Caco-2 (cell line): ENCODE measurements around the gene KLHL17. TPM values are rescaled to one million over a fixed set of nuclear protein-coding genes. Genes with fewer than 3 reads are reported as not detected.

Source experiments
- BruUV-seq: library from RNA; stranded (reverse); fragments of 400-500 nt; replicated peaks from 2 replicates; lab custom pipeline; 2021; lab: Mats Ljungman, UMichigan
- CTCF ChIA-PET: fragments of 300-600 bp; sonication (Branson Sonifier 250); formaldehyde crosslinking; loops from one replicate; lab custom pipeline; 2022; ENCODE audit warnings: antibody characterized with exemption; lab: Charles Lee
- POLR2A ChIA-PET: fragments of 300-600 bp; sonication (Branson Sonifier 250); formaldehyde crosslinking; loops from one replicate; lab custom pipeline; 2022; ENCODE audit warnings: antibody characterized with exemption; lab: Charles Lee
- DNase-seq, 2 experiments: peaks; one replicate each; pipeline versions ENCODE4 v3.0.0 to v3.0.0-alpha.2; 2020 to 2022
- H3K27me3 ChIP-seq: replicated peaks from 2 replicates; pipeline ENCODE4 v1.6.0; 2011; ENCODE audit warnings: low read length; ENCODE audit not compliant: control insufficient read depth, insufficient read depth
- H3K36me3 ChIP-seq: 2 replicates; pipeline ENCODE4 v1.5.1; 2011; ENCODE audit warnings: low read length; ENCODE audit not compliant: control insufficient read depth, insufficient read depth
- H3K4me1 ChIP-seq: fragments of 250-450 bp; sonication (Bioruptor Pico); 2 replicates; pipeline ENCODE4 v1.5.1; 2020; ENCODE audit warnings: mild to moderate bottlenecking
- H3K4me3 ChIP-seq: 2 replicates; pipeline ENCODE4 v1.5.1; 2011; ENCODE audit warnings: low read depth, mild to moderate bottlenecking, control low read depth, low read length
- H3K9me3 ChIP-seq: fragments of 250-450 bp; sonication (Bioruptor Pico); 2 replicates; pipeline ENCODE4 v1.5.1; 2020; ENCODE audit warnings: mild to moderate bottlenecking, moderate library complexity
- H3K27ac Mint-ChIP-seq: one replicate; pipeline ENCODE4 v1.8.0; 2022; ENCODE audit warnings: mixed read lengths; ENCODE audit not compliant: unreplicated experiment
- H3K27me3 Mint-ChIP-seq: one replicate; pipeline ENCODE4 v1.8.0; 2022; ENCODE audit warnings: mixed read lengths; ENCODE audit not compliant: insufficient read depth, unreplicated experiment
- H3K36me3 Mint-ChIP-seq: one replicate; pipeline ENCODE4 v1.8.0; 2022; ENCODE audit warnings: mild to moderate bottlenecking, mixed read lengths; ENCODE audit not compliant: insufficient read depth, unreplicated experiment
- H3K4me1 Mint-ChIP-seq: one replicate; pipeline ENCODE4 v1.8.0; 2022; ENCODE audit warnings: low read depth, mixed read lengths; ENCODE audit not compliant: unreplicated experiment
- H3K4me3 Mint-ChIP-seq: one replicate; pipeline ENCODE4 v1.8.0; 2022; ENCODE audit warnings: mild to moderate bottlenecking, moderate library complexity, mixed read lengths; ENCODE audit not compliant: unreplicated experiment
- H3K9me3 Mint-ChIP-seq: one replicate; pipeline ENCODE4 v1.8.0; 2022; ENCODE audit warnings: mixed read lengths; ENCODE audit not compliant: unreplicated experiment
- CTCF ChIP-seq, 2 experiments: fragments of 200-600 bp in 1 of 2; IDR thresholded peaks; 1 replicate in 1 of 2; 2 replicates in 1 of 2; pipeline versions ENCODE4 v1.5.1 to v1.8.0; 2011 to 2022; ENCODE audit warnings: antibody characterized with exemption in 1 of 2, control low read depth in 1 of 2, inconsistent platforms in 1 of 2, low read depth in 1 of 2, low read length in 1 of 2, mild to moderate bottlenecking in 1 of 2, moderate library complexity in 1 of 2; ENCODE audit not compliant: insufficient read depth in 1 of 2, severe bottlenecking in 1 of 2, unreplicated experiment in 1 of 2
- intact Hi-C: fragments of 100-400 bp; cut with micrococcal nuclease; formaldehyde crosslinking; loops from one replicate; pipeline ENCODE4 v1.10.0; 2022; ENCODE audit not compliant: unreplicated experiment
- total RNA-seq: library from RNA; stranded (reverse); gene quantifications from 2 replicates; pipeline ENCODE4 v1.2.3, GENCODE V29; 2022

Gene KLHL17
- total RNA-seq, 1 experiment from 2014 or later: 33.1 TPM

- Histone ChIP-seq H3K27me3 (peaks cover 6% of the 10 kb centered on the region; the same call in 1 of the 2 replicates), H3K4me1 (peaks cover 20% of the 10 kb centered on the region), H3K36me3 (no peaks in the 10 kb centered on the region), H3K4me3 (no peak overlapping the region), H3K9me3 (no peaks in the 10 kb centered on the region)
- POLR2A ChIA-PET: no interaction called here
- CTCF ChIA-PET: interaction anchor here (0.6 to 2.1 kb wide), 2 partner anchors 30 to 35 kb away, joined by 5 to 8 read pairs; no protein-coding TSS in a partner anchor
- peak overlapping the region; percentile 68 for H3K4me3 Mint-ChIP-seq
- peaks cover 6% of the 10 kb centered on the region for H3K4me1 Mint-ChIP-seq
- H3K36me3 Mint-ChIP-seq: peaks cover 16% of the 10 kb centered on the region
- intact Hi-C loops: loop anchor here (5.0 kb wide), 1 partner anchor 37 kb away; no protein-coding TSS in a partner anchor
- H3K27me3 Mint-ChIP-seq: peaks cover 6% of the 10 kb centered on the region
- no TSS peak for BruUV-seq
- H3K27ac Mint-ChIP-seq: no peak overlapping the region
- no peak for DNase-seq
- TF ChIP-seq CTCF (IDR thresholded peaks at IDR 0.05; ENCODE audit: insufficient read depth in 1 of 2, low read depth in 1 of 2, low read length in 1 of 2, severe bottlenecking in 1 of 2, unreplicated experiment in 1 of 2): no peak
- H3K9me3 Mint-ChIP-seq: no peaks in the 10 kb centered on the region
These were observed 20.8 kb upstream of the KLHL17 start for GRCh38 chr1:939511-940106.

GRCh38 chr1:940107-941014 lies 20.0 kb upstream of the KLHL17 start:
- no TSS peak for BruUV-seq
- DNase-seq: no peak
- POLR2A ChIA-PET: no interaction called here

More at GRCh38 chr1:940107-941014, 20.0 kb upstream of the KLHL17 start:
- CTCF ChIA-PET: interaction anchor here (2.1 kb wide), 1 partner anchor 36 kb away, joined by 8 read pairs; no protein-coding TSS in a partner anchor
- Histone ChIP-seq H3K9me3 (no peaks in the 10 kb centered on the region), H3K36me3 (no peaks in the 10 kb centered on the region), H3K4me1 (peaks cover 20% of the 10 kb centered on the region), H3K27me3 (peaks cover 5% of the 10 kb centered on the region; the same call in 1 of the 2 replicates), H3K4me3 (peak overlapping the region; percentile 27)
- Mint-ChIP-seq H3K4me1 (no peaks in the 10 kb centered on the region), H3K36me3 (peaks cover 22% of the 10 kb centered on the region), H3K4me3 (peak overlapping the region; percentile 68), H3K27ac (no peak overlapping the region), H3K27me3 (peaks cover 6% of the 10 kb centered on the region), H3K9me3 (no peaks in the 10 kb centered on the region)
- intact Hi-C loops: no loop called here
- TF ChIP-seq CTCF (IDR thresholded peaks at IDR 0.05; ENCODE audit: insufficient read depth in 1 of 2, low read depth in 1 of 2, low read length in 1 of 2, severe bottlenecking in 1 of 2, unreplicated experiment in 1 of 2): no peak
